GM21737 (cell line): Measurements from ENCODE around the gene KRTAP5-6.

Experiments
- ATAC-seq: cut with Tn5 transposase; IDR thresholded peaks from one replicate; pipeline ENCODE4 v1.9.1; 2021; ENCODE audit warnings: mild to moderate bottlenecking, moderate library complexity; ENCODE audit not compliant: unreplicated experiment

The KRTAP5-6 gene

GRCh38 chr11:1732418-1733008, 35.5 kb downstream of the KRTAP5-6 start:
- ATAC-seq, result no peak

DNA sequence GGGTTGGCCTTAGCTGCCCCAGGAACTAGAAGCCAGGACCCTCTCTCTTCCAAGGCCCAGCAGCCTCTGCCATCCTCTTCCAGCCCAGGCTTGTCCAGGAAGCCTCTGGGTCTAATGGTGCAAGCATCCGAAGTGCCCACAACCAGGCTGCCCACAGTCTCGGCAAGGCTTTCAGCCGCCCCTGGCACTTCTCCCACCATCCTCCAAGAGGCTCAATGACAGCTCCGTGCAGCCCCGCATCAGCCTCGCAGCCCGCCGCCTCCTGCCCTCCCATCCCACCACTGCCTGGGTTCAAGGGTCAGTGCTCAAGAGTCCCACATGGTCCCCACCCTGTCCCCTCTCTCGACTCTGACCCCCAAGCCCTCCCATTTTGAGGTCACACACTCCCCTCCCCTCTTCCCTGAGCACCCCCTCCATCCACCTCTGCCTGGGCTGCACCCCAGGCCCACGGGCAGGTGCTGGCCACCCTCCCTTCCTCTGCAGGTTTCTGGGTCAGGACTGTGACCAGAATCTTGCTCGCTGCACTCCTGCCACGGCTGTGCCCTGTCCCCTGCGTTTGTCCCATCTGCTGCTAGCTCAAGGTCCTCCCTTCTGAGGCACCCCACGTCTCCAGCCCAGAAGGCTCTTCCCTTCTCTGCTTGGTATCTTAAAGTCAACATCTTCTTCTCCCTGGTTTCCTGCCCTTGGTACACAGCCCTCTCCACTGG, 36.2 kb downstream of the KRTAP5-6 start:
- ATAC-seq, result no peak

GRCh38 chr11:1733716-1734640, 37.0 kb downstream of the KRTAP5-6 start:
- ATAC-seq, result no peak

DNA sequence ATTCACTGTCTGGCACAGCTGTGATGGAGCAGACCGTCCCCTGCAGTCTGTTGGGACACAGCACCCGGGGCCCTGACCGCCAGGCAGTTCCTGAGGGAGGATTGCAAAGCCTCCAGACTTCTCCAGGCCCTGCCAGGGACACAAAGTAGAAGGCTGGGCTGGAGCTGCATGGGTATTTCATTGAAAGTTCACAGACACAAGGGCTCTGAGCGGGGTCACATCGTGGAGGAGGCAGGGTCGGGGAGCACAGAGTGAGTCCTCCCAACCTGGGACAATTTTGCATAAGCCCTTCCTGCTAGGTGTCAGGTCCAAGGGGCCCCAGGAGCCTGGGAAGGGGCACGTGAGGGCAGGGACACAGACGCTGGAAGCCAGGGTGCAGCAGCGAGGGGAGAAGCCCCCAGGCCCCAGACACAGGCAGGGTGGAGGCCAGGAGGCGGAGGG, 37.7 kb downstream of the KRTAP5-6 start:
- no peak for ATAC-seq

GRCh38 chr11:1735271-1735670, 38.3 kb downstream of the KRTAP5-6 start:
- ATAC-seq, result no peak

DNA sequence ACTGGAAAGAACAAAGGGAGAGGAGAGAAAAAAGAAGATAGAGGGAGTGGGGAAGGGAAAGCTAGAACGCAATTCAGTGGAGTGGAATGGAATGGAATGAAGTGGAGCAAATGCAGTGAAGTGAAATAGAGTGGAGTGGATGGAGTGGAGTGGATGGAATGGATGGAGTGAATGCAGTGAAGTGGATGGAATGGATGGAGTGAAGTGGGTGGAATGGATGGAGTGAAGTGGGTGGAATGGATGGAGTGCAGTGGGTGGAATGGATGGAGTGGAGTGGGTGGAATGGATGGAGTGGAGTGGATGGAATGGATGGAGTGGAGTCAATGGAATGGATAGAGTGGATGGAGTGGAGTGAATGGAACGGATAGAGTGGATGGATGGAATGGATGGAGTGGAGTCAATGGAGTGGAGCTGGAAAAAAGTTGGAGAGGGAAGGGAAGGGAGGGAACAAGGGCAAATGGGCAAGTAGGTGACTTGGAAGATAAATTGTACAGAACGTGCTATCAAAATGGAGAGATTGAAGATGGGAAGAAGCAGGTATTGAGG, 39.5 kb downstream of the KRTAP5-6 start:
- no peak for ATAC-seq

GRCh38 chr11:1737080-1737757, 40.2 kb downstream of the KRTAP5-6 start:
- ATAC-seq, result no peak

DNA sequence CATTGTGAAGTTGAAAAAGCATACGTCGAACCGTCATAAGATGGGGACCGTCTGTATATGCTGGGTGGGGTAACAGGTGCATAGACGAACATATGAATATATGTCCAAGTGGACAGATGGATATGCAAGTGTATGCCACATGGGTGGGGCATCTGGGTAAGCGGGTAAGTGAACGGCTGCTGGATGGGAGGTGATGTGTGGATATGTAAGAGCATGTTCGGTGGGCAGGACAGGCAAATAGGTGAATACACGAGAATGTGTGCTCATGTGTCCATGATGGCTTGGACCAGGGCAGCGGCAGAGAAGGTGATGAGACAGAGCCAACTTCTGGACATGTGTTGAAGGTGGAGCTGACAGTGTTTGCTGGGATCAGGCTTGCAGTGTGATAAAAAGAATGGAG, 41.4 kb downstream of the KRTAP5-6 start:
- ATAC-seq, result no peak

DNA sequence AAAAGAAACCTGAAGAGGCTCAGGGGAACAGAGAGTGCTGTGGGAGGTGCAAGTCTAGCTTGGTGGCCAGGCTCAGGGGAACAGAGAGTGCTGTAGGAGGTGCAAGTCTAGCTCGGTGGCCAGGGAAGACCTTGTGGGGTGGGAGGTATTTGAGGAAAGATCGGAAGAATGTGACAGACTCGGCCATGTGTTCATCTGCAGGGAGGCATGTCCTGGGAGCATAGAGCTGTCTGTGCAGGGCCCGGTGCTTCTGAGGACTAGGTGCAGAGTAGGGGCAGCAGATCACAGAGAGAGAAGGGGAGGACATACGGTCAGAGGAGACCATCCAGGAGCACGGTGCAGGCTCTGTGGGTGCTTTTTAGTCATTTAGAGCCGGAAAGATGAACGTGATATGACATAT, 42.6 kb downstream of the KRTAP5-6 start:
- no peak for ATAC-seq

DNA sequence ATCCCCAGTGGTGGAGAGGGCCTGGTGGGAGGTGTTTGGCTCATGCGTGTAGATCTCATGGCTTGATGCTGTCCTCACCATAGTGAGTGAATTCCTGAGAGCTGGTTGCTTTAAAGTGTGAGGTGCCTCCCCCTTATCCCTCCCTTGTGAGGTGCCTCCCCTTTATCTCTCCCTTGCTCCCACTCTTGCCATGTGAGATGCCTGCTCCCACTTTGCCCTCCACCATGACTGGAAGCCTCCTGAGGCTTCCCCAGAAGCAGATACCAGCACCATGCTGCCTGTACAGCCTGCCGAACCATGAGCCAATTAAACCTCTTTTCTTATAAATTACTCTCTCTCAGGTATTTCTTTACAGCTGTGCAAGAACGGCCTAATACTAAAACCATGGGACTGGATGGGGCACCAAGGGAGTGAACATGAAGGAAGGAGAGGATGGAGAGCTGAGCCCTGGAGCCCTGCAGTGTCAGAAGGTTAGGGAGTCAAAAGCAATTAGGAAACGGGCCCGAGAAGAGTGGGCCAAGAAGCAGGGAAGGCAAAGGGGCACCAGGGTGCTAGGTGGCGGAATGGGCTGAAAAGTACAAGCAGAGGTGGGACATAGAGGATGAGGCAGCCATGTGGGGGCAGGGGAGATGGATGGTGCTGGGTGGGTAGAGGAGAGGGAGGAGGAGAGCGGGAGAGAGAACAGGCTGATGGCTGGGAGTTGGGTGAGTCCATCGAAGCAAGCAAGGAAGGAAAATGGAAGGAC, 44.0 kb downstream of the KRTAP5-6 start:
- no peak for ATAC-seq

GRCh38 chr11:1741741-1742140, 44.7 kb downstream of the KRTAP5-6 start:
- no peak for ATAC-seq

- ATAC-seq, result no peak
These were observed 45.4 kb downstream of the KRTAP5-6 start for GRCh38 chr11:1742371-1742770.

DNA sequence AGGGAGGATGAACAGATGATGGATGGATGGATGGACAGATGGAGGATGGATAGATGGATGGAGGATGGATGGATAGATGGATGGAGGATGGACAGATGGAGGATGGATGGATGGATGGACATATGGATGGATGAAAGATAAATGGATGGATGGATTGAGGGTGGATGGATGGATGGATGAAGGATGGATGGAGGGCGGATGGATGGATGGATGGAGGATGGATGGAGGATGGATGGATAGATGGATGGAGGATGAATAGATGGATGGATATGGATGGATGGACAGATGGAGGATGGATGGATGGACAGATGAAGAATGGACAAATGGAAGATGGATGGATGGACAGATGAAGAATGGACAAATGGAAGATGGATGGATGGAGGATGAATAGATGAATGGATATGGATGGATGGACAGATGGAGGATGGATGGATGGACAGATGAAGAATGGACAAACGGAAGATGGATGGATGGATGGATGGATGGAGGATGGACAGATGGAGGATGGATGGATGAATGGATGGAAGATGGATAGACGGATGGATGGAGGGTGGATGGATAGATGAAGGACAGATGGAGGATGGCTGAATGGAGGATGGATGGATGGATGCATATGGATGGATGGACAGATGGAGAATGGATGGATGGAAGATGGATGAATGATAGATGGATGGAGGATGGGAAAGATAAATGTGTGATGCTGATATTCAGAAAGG, 46.0 kb downstream of the KRTAP5-6 start:
- ATAC-seq, result no peak

- no peak for ATAC-seq
These were observed 46.7 kb downstream of the KRTAP5-6 start for GRCh38 chr11:1743585-1744136.

DNA sequence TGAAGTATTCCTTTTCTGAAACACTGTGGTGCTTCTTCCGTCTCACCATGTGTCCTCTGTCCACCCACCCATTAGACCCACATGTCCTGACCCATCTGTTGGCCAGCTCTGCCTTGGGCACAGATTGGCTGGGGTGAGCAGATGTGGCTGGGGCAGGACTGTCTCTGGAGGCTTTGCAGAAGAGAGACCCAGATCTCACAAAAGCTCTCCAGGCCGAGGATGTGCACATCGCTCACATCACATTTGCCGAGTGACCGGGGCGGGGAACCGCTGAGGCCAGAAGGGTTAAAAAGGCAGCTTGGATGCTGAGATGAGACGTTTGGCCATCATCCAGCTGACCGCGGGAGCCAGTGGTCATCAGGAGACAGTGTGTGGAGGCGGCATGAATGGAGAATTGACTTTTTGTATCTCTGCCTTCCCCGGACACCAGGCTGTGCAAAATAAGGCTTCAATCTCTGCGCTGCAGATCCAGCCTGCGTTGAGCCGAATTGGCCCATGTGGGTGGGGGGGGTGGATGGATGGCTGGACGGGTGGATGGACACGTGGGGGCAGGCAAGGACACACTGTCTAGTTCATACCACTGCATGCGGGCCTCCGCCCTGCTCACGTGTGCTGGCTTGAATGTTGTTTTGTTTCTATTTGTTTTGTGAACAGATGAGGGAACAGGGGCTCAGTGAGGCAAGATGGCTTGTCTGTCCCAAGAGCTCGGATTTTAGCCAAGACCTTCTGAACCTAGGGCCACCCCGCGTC, 47.3 kb downstream of the KRTAP5-6 start:
- no peak for ATAC-seq

DNA sequence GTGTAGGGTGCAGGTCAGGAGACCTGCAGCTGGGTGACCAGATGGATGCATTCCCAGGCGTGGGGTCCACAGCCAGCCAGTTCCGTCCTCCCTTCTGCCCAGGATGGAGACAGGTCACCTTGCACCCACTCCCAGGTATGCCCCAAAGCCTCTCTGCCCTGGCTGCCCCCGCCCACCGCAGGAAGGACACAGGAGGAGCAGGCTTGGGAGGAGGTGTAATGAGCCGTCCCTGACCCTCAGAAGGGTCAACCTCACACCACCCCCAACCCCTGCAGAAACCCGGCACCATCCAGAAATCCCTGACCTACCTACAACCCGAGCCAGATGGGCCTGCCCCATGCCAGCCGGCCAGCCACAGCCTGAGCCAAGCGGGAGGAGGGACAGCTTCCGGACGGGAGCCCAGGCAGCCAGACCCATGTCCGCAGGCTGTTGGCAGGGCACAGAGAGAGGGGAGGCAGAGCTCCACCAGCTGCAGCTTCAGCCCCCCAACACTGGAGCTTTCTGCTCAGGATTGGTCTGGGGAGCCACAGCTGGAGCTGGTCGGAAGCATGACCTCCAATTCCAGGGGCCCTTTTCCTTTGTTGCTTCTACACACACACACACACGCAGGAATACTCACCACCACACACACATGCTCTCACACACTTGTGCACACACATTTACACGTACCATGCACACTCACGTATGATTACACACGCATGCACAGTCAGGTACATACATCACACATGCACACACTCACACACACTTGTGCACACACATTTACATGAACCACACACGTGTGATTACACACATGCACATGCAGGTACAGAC, 48.1 kb downstream of the KRTAP5-6 start:
- no peak for ATAC-seq

- ATAC-seq, result no peak
These were observed 48.8 kb downstream of the KRTAP5-6 start for GRCh38 chr11:1745701-1746320.
